Esophagus squamous epithelium (tissue), 4 donors: Measurements from ENCODE around the gene GPR158.

Experiments
- POLR2A ChIP-seq, 4 donors: fragments of 450-650 bp; IDR thresholded peaks; one replicate each; pipeline ENCODE4 v1.6.1; 2017; ENCODE audit warnings: antibody characterized with exemption in 4 of 4, mild to moderate bottlenecking in 4 of 4, moderate library complexity in 3 of 4
- TF ChIP-seq, protein P1 (sequence below), 6 experiments: fragments of 450-650 bp in 4 of 6; fragments of 200-600 bp in 2 of 6; sonication (generic) in 2 of 6; IDR thresholded peaks; one replicate each; pipeline ENCODE4 v1.5.1; 2016 to 2019; ENCODE audit warnings: antibody characterized with exemption in 6 of 6, mild to moderate bottlenecking in 4 of 6, moderate library complexity in 4 of 6

DNA sequence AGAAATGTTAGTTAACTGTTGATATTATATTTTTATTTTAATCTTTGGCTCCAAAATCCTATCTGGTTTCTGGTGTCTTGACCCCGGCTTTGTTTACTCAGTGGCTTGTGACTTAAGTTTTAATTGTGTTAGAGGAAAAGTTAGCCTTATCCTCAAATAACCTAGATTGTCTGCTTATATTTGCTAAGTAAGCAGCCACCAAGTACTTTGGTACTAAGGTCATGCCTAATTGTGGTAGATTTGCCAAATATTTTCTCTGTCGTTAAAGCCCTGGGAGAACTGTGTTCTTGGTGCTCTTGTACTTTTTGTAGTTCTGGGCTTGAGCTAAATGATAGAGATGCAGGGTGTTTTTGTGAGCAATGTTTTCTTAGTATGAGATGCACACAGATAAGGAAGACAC is 34.8 kb downstream of the GPR158 start:
- TF ChIP-seq, protein P1, sequence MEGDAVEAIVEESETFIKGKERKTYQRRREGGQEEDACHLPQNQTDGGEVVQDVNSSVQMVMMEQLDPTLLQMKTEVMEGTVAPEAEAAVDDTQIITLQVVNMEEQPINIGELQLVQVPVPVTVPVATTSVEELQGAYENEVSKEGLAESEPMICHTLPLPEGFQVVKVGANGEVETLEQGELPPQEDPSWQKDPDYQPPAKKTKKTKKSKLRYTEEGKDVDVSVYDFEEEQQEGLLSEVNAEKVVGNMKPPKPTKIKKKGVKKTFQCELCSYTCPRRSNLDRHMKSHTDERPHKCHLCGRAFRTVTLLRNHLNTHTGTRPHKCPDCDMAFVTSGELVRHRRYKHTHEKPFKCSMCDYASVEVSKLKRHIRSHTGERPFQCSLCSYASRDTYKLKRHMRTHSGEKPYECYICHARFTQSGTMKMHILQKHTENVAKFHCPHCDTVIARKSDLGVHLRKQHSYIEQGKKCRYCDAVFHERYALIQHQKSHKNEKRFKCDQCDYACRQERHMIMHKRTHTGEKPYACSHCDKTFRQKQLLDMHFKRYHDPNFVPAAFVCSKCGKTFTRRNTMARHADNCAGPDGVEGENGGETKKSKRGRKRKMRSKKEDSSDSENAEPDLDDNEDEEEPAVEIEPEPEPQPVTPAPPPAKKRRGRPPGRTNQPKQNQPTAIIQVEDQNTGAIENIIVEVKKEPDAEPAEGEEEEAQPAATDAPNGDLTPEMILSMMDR (IDR thresholded peaks at IDR 0.05), result no peak
- no peak for TF ChIP-seq POLR2A (IDR thresholded peaks at IDR 0.05)
